Lower lobe of right lung (tissue), 2 donors: ENCODE measurements around the gene XIRP1. TPM values are rescaled to one million over a fixed set of nuclear protein-coding genes. Genes with fewer than 3 reads are reported as not detected.

Experiments
- ATAC-seq, 2 donors: fragments of 200-7000 bp; cut with Tn5 transposase; one replicate each; pipeline ENCODE4 v1.9.1; 2020 to 2022; ENCODE audit warnings: mild to moderate bottlenecking in 2 of 2, moderate library complexity in 2 of 2
- DNase-seq: peaks from one replicate; pipeline ENCODE4 v3.0.0-alpha.2; 2020
- H3K27ac ChIP-seq: fragments of 200-600 bp; one replicate; pipeline ENCODE4 v1.8.0; 2022
- H3K27me3 ChIP-seq: fragments of 200-600 bp; one replicate; pipeline ENCODE4 v1.8.0; 2022; ENCODE audit warnings: low read depth
- H3K36me3 ChIP-seq: fragments of 200-600 bp; one replicate; pipeline ENCODE4 v1.8.0; 2022; ENCODE audit warnings: mild to moderate bottlenecking
- H3K4me1 ChIP-seq: fragments of 200-600 bp; one replicate; pipeline ENCODE4 v1.8.0; 2022
- H3K4me3 ChIP-seq: fragments of 200-600 bp; one replicate; pipeline ENCODE4 v1.8.0; 2022; ENCODE audit warnings: mild to moderate bottlenecking
- H3K9me3 ChIP-seq: fragments of 200-600 bp; one replicate; pipeline ENCODE4 v1.8.0; 2022
- CTCF ChIP-seq: fragments of 200-600 bp; IDR thresholded peaks from one replicate; pipeline ENCODE4 v1.8.0; 2022; ENCODE audit warnings: antibody characterized with exemption, mild to moderate bottlenecking
- intact Hi-C: fragments of 100-400 bp; cut with DNase I; formaldehyde crosslinking; loops from one replicate; pipeline ENCODE4 v1.11.0; 2022
- total RNA-seq: library from RNA; stranded (reverse); fragmentation: NEBNext Ultra II Directional; extraction: Animal tissue kit (Norgen Biotek cat#: 25700); gene quantifications from one replicate; pipeline ENCODE4 v1.2.1, GENCODE V29; 2021
- donor health status: DM: no; HTN: yes; CAD: no; lungs with severe emphysema.

The XIRP1 gene
- total RNA-seq, 1 donor from 2014 or later = not detected

GRCh38 chr3:39187372-39188155 lies 4.8 kb downstream of the XIRP1 start:
- intact Hi-C loops = no loop called here
- Histone ChIP-seq H3K27me3 (no peaks in the 10 kb centered on the region), H3K4me1 (peaks cover 8% of the 10 kb centered on the region), H3K9me3 (no peaks in the 10 kb centered on the region), H3K36me3 (no peaks in the 10 kb centered on the region), H3K27ac (no peak overlapping the region), H3K4me3 (no peak overlapping the region)
- DNase-seq (peak; percentile 43), ATAC-seq (no peak)
- TF ChIP-seq CTCF = no peak

- peaks cover 13% of the 10 kb centered on the region for H3K4me1 ChIP-seq
- peak; percentile 39 for DNase-seq
- intact Hi-C loops = no loop called here
- no peaks in the 10 kb centered on the region for H3K27me3 ChIP-seq
- no peaks in the 10 kb centered on the region for H3K9me3 ChIP-seq
- no peak overlapping the region for H3K4me3 ChIP-seq
- no peaks in the 10 kb centered on the region for H3K36me3 ChIP-seq
- no peak for TF ChIP-seq CTCF
- no peak overlapping the region for H3K27ac ChIP-seq
- ATAC-seq = no peak
Observed at GRCh38 chr3:39186692-39187151, 5.7 kb downstream of the XIRP1 start.

- intact Hi-C loops = no loop called here
- ATAC-seq (no peak), DNase-seq (no peak)
- Histone ChIP-seq H3K9me3 (no peaks in the 10 kb centered on the region), H3K27ac (no peak overlapping the region), H3K4me1 (peaks cover 19% of the 10 kb centered on the region), H3K4me3 (no peak overlapping the region), H3K27me3 (no peaks in the 10 kb centered on the region), H3K36me3 (no peaks in the 10 kb centered on the region)
- TF ChIP-seq CTCF = no peak
Observed at GRCh38 chr3:39185959-39186691, 6.3 kb downstream of the XIRP1 start.

- Histone ChIP-seq H3K4me1 (peaks cover 22% of the 10 kb centered on the region), H3K4me3 (no peak overlapping the region), H3K9me3 (no peaks in the 10 kb centered on the region), H3K27ac (no peak overlapping the region), H3K36me3 (no peaks in the 10 kb centered on the region), H3K27me3 (no peaks in the 10 kb centered on the region)
- intact Hi-C loops = no loop called here
- DNase-seq (no peak), ATAC-seq (no peak)
- TF ChIP-seq CTCF = no peak
Observed at GRCh38 chr3:39185326-39185958, 7.0 kb downstream of the XIRP1 start.

GRCh38 chr3:39184968-39185285 lies 7.5 kb downstream of the XIRP1 start:
- no peak for TF ChIP-seq CTCF
- Histone ChIP-seq H3K27ac (no peak overlapping the region), H3K36me3 (no peaks in the 10 kb centered on the region), H3K9me3 (no peaks in the 10 kb centered on the region), H3K4me3 (no peak overlapping the region), H3K4me1 (peaks cover 23% of the 10 kb centered on the region), H3K27me3 (no peaks in the 10 kb centered on the region)
- intact Hi-C loops = no loop called here
- DNase-seq (no peak), ATAC-seq (no peak)
